BLaER1 (cell line): ENCODE data around the gene TOX3.

Experiments used
- H3K27ac ChIP-seq: shearing (Covaris generic); formaldehyde crosslinking; 2 replicates; pipeline ENCODE4 v1.8.1; 2022
- H3K27me3 ChIP-seq: shearing (Covaris generic); formaldehyde crosslinking; 2 replicates; pipeline ENCODE4 v1.8.1; 2022
- H3K36me3 ChIP-seq: shearing (Covaris generic); formaldehyde crosslinking; 2 replicates; pipeline ENCODE4 v1.8.1; 2022
- H3K4me1 ChIP-seq: shearing (Covaris generic); formaldehyde crosslinking; 2 replicates; pipeline ENCODE4 v1.8.1; 2022
- H3K4me2 ChIP-seq: shearing (Covaris generic); formaldehyde crosslinking; 2 replicates; pipeline ENCODE4 v1.8.1; 2022
- H3K4me3 ChIP-seq: shearing (Covaris generic); formaldehyde crosslinking; 2 replicates; pipeline ENCODE4 v1.8.1; 2022
- H3K9ac ChIP-seq: shearing (Covaris generic); formaldehyde crosslinking; 2 replicates; pipeline ENCODE4 v1.8.1; 2022
- H3K9me3 ChIP-seq: shearing (Covaris generic); formaldehyde crosslinking; 2 replicates; pipeline ENCODE4 v1.8.1; 2022
- H4K20me1 ChIP-seq: shearing (Covaris generic); formaldehyde crosslinking; 2 replicates; pipeline ENCODE4 v1.8.1; 2022
- Cebpa-rat ChIP-seq: shearing (Covaris generic); IDR thresholded peaks from 2 replicates; pipeline ENCODE4 v1.8.1; 2022

Gene TOX3

DNA sequence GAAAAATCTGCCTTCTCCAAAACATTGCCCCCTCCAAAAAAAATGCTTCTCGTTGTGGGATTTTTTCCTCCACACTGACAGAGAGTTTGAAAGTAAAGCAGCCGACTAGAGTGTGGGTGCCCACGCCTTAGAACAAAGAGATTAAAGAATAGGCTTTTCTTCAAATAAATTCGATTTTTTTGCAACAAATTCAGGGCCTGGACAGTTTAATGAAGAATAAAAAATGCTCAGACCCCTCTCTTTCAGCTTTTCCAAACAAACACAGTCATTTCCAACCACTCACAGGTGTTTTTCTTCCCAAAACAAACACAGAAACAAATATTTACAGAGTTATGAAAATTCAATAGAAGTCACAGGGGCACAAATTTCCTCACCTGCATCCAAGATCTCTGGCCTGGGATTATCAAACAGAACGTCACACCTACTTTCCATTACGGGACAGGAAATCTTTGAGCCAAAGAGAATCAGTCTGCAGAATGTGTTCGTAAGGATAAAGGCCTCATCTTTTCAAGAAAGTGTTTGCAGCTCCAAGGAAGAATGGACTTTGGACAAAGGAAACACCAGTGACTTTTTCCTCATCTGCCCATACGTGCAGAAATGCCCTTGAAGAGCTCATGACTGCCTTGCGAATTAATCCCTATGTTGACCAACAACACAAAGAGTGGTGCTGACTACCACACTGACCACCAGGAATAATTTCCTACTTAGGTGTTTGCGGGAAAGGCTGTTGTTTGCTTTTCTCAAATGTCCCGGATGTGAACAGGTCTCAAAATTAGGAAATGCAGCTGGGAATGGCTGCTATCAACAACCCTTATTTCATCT is 31.3 kb upstream of the TOX3 start:
- TF ChIP-seq Cebpa-rat: no peak
- Histone ChIP-seq H3K9ac (no peak overlapping the region; the same call in 1 of the 2 replicates), H3K9me3 (no peaks in the 10 kb centered on the region), H3K27ac (peak overlapping the region; percentile 57; the same call in 1 of the 2 replicates), H3K4me1 (peaks cover 16% of the 10 kb centered on the region; the same call in 1 of the 2 replicates), H3K36me3 (no peaks in the 10 kb centered on the region), H3K4me3 (no peak overlapping the region), H3K27me3 (no peaks in the 10 kb centered on the region), H3K4me2 (no peak overlapping the region), H4K20me1 (no peaks in the 10 kb centered on the region)

DNA sequence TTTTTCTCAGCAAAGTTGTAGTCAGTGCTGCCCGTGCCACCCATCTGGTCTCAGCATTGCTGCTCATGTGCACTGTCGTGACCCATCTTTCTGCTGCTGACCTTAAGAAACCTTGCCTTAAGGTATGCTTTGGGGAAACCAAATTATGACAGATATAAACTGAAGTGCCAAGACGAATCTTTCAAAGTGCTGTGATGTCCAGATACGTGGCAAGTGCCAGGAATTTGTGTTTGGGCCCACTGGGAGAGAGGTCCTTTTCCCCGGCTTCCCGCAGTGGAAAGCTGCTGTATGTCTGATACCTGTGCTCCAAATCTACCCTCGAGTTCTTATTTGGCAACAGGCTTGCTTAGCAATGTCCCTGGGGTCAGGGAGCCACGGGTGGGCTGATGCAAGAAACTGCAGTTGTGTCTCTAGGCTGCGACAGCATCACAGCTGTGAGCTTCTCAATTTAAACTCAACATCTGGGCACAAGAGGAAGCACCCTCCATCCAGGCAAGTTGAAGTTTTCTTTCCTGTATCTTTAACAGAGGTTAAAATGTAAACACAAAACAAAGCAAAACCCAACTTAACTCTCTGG is 30.3 kb upstream of the TOX3 start:
- H3K36me3 ChIP-seq: no peaks in the 10 kb centered on the region
- H3K9ac ChIP-seq: no peak overlapping the region; the same call in 1 of the 2 replicates
- H3K4me1 ChIP-seq: peaks cover 16% of the 10 kb centered on the region; the same call in 1 of the 2 replicates
- H3K27me3 ChIP-seq: no peaks in the 10 kb centered on the region
- H3K9me3 ChIP-seq: no peaks in the 10 kb centered on the region
- H4K20me1 ChIP-seq: no peaks in the 10 kb centered on the region
- H3K4me2 ChIP-seq: peak overlapping the region; percentile 22
- no peak for TF ChIP-seq Cebpa-rat
- H3K27ac ChIP-seq: peak overlapping the region; percentile 62; the same call in 1 of the 2 replicates
- no peak overlapping the region for H3K4me3 ChIP-seq

DNA sequence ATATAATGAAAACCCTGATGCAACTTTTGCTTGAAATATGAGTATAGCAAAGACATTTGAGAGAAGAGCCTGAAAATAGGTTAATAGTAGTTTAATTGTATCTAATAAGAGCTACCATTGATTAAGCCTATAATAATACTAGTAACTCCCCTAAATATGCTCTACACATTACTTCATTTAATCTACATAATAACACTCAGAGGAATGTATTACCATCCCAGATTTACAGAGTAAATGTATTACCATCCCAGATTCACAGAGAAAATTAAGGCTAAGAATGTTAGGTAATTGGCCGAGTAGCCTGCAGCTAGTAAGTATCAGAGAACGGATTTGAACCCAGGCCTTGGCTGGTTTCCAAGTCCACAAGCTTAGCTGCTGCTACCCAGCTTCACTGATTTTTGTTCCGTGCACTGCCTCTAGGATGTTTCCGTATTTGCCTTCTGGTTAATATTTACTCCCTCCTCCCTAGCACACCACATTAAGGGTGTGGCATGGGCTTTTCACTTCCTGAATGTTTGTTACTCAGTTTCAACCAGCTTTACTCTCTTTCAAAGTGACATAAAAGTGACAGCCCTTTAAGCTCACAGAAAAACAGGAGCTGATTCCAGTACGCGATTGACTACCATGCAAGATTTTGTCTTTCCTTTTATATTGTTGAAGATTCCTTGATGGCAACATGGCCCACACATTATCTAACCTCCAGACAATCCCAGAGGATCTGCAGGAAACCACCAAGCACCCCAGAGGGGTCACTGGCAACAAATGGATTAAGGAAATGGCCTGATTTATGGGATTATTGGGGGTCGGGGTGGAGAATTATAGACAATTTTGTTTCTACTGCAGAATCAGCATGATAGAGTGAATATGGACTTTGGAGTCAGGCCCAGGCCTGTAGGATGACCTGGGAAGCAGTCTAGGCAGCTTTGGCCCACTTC is 26.7 kb upstream of the TOX3 start:
- Histone ChIP-seq H3K27ac (no peak overlapping the region), H3K4me2 (no peak overlapping the region), H3K9me3 (peaks cover 6% of the 10 kb centered on the region), H3K4me3 (no peak overlapping the region), H3K27me3 (no peaks in the 10 kb centered on the region), H4K20me1 (no peaks in the 10 kb centered on the region), H3K4me1 (peaks cover 22% of the 10 kb centered on the region; the same call in 1 of the 2 replicates), H3K36me3 (no peaks in the 10 kb centered on the region), H3K9ac (no peak overlapping the region)
- no peak for TF ChIP-seq Cebpa-rat

GRCh38 chr16:52572656-52573055 is 25.7 kb upstream of the TOX3 start:
- no peaks in the 10 kb centered on the region for H3K36me3 ChIP-seq
- H3K27ac ChIP-seq: no peak overlapping the region
- H3K27me3 ChIP-seq: no peaks in the 10 kb centered on the region
- H3K4me2 ChIP-seq: no peak overlapping the region
- TF ChIP-seq Cebpa-rat: no peak
- peaks cover 6% of the 10 kb centered on the region for H3K9me3 ChIP-seq
- no peaks in the 10 kb centered on the region for H4K20me1 ChIP-seq
- H3K4me3 ChIP-seq: no peak overlapping the region
- peaks cover 19% of the 10 kb centered on the region; the same call in 1 of the 2 replicates for H3K4me1 ChIP-seq
- no peak overlapping the region for H3K9ac ChIP-seq

- H3K4me2 ChIP-seq: 0 out of 2 replicates have a peak overlapping the region, but pooled peaks have one; percentile 16
- H3K9me3 ChIP-seq: peaks cover 6% of the 10 kb centered on the region
- peaks cover 6% of the 10 kb centered on the region; the same call in 1 of the 2 replicates for H3K4me1 ChIP-seq
- no peaks in the 10 kb centered on the region for H3K27me3 ChIP-seq
- H3K36me3 ChIP-seq: no peaks in the 10 kb centered on the region
- H3K27ac ChIP-seq: no peak overlapping the region
- no peak for TF ChIP-seq Cebpa-rat
- no peak overlapping the region for H3K9ac ChIP-seq
- H4K20me1 ChIP-seq: no peaks in the 10 kb centered on the region
- H3K4me3 ChIP-seq: no peak overlapping the region
Observed at GRCh38 chr16:52570495-52571091, 23.6 kb upstream of the TOX3 start.

GRCh38 chr16:52569701-52570100 is 22.8 kb upstream of the TOX3 start:
- H3K27ac ChIP-seq: no peak overlapping the region
- H3K4me2 ChIP-seq: no peak overlapping the region
- H3K36me3 ChIP-seq: no peaks in the 10 kb centered on the region
- H3K4me3 ChIP-seq: no peak overlapping the region
- peaks cover 6% of the 10 kb centered on the region for H3K9me3 ChIP-seq
- H3K27me3 ChIP-seq: no peaks in the 10 kb centered on the region
- no peak for TF ChIP-seq Cebpa-rat
- peaks cover 6% of the 10 kb centered on the region; the same call in 1 of the 2 replicates for H3K4me1 ChIP-seq
- no peak overlapping the region for H3K9ac ChIP-seq
- no peaks in the 10 kb centered on the region for H4K20me1 ChIP-seq

DNA sequence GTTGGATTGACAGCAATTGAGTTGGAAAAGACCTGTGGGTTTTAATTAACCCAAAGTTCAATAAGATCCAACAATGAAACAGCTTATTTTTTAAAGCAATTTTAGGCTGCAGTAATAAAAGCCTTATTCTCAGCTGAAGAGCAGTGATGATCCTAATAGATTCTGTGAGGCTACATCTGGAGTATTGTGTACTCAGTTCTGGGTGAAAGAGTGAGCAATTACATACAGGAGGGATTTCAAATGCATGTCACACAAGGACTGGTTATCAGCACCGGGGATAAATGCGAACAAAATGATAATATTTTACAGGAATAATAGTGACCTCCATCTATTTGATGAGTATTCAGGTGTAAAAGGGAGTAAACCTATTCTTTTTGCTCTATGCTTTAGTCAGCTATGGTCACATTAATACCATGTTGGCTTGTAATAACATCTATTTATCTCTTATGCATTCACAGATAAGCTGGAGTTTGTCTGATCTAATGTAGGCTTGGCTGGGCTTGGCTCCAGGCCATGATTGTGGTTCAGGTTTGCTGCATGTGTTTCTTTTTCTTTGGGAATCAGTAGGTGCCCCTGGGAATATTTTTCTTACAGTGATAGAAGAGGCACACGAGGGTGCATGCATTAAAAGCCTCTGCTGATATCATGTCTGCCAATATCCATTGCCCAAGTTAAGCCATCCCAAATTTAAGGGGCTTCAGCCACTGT is 22.2 kb upstream of the TOX3 start:
- Histone ChIP-seq H3K4me2 (no peak overlapping the region), H3K9me3 (peaks cover 6% of the 10 kb centered on the region), H3K4me3 (no peak overlapping the region), H3K9ac (no peak overlapping the region), H3K27ac (no peak overlapping the region), H3K27me3 (no peaks in the 10 kb centered on the region), H3K4me1 (peaks cover 6% of the 10 kb centered on the region; the same call in 1 of the 2 replicates), H4K20me1 (no peaks in the 10 kb centered on the region), H3K36me3 (no peaks in the 10 kb centered on the region)
- no peak for TF ChIP-seq Cebpa-rat

GRCh38 chr16:52568495-52568894 is 21.6 kb upstream of the TOX3 start:
- Histone ChIP-seq H3K27me3 (no peaks in the 10 kb centered on the region), H3K27ac (no peak overlapping the region), H3K4me2 (no peak overlapping the region), H3K9me3 (peaks cover 6% of the 10 kb centered on the region), H3K36me3 (no peaks in the 10 kb centered on the region), H3K9ac (no peak overlapping the region), H4K20me1 (no peaks in the 10 kb centered on the region), H3K4me3 (no peak overlapping the region), H3K4me1 (peaks cover 6% of the 10 kb centered on the region; the same call in 1 of the 2 replicates)
- no peak for TF ChIP-seq Cebpa-rat

DNA sequence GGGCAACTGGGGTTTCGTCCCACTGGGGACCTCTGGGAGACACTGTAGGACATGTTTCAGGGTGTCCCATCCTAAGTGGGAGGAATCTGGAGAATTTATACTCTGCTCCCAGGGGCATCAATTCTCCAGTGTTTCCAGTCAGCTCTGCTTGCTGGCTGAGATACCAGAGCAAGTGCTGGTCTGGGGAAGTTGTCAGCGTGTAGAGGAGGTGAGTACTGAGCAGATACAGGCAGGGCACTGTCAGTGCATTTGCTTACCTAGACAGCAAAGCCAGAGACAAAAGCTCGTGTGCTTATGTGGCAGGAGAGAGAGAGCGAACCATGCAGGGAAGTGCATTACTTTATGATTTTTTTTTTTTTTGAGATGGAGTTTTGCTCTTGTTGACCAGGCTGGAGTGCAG is 20.2 kb upstream of the TOX3 start:
- H3K27me3 ChIP-seq: no peaks in the 10 kb centered on the region
- H3K4me1 ChIP-seq: peaks cover 6% of the 10 kb centered on the region; the same call in 1 of the 2 replicates
- no peak overlapping the region for H3K27ac ChIP-seq
- H3K9ac ChIP-seq: no peak overlapping the region
- no peak for TF ChIP-seq Cebpa-rat
- H3K9me3 ChIP-seq: peaks cover 6% of the 10 kb centered on the region
- H3K36me3 ChIP-seq: no peaks in the 10 kb centered on the region
- H3K4me3 ChIP-seq: no peak overlapping the region
- no peaks in the 10 kb centered on the region for H4K20me1 ChIP-seq
- H3K4me2 ChIP-seq: no peak overlapping the region
